C4-2B (cell line): ENCODE results near the gene EVC.

Source experiments
- CTCF ChIP-seq: fragments of 450-650 bp; conservative IDR thresholded peaks from 2 replicates; pipeline ENCODE4 v1.5.1; 2017; ENCODE audit warnings: mild to moderate bottlenecking
- ZFX ChIP-seq: fragments of 450-650 bp; IDR thresholded peaks from 2 replicates; pipeline ENCODE4 v1.6.1; 2017

- TF ChIP-seq CTCF (no peak), ZFX (no peak)
Measured at GRCh38 chr4:5816101-5816500, 105.1 kb downstream of the EVC start.
